Medulla oblongata (tissue), 1 donor: ENCODE results near the gene ZNF528.

Experiments
- DNase-seq: peaks from one replicate; pipeline ENCODE4 v3.0.0-alpha.2; 2015; ENCODE audit errors: extremely low spot score

The ZNF528 gene

DNA sequence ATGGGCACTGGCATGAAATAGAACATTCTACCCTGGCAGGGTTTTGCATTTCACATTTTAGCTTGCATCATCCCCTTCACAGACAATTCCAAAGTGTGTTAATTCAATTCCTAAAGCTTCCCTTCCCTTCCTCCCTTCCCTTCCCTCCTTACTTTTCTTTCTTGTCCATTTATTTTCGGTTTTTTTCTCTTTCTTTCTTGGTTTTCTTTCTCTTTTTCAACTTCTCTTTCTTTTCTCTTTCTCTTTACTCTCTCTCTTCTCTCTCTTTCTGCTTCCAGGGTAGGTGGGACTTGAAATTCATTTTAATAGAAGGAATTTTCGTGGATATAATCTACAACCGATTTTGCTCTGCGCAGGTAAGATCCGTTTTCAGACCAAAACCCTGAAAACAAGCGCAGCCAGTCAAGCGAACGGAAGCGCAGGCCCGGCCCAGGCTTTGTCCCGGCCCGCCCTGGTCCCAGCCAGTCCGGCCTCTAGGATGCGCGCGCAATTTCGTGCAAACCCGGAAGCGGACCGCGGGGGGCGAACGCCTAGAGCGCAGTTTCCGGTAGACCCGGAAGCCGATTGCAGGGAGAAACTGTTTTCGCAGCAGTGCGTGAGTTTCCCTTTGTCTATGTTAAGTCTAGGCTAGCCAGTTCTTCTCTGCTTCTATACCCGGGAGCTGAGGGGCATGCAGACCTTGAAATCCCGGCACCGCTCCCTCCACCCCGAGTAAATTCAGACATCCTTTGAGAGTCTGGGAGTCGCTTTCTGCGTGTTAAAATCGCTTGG, at the start of gene ZNF528:
Gene ZNF528, plus strand, starts transcription at position 540 of the 771 bp plus-strand sequence. CDS start 4,165 bp downstream, outside the sequence.
- peak; percentile 95 for DNase-seq

DNA sequence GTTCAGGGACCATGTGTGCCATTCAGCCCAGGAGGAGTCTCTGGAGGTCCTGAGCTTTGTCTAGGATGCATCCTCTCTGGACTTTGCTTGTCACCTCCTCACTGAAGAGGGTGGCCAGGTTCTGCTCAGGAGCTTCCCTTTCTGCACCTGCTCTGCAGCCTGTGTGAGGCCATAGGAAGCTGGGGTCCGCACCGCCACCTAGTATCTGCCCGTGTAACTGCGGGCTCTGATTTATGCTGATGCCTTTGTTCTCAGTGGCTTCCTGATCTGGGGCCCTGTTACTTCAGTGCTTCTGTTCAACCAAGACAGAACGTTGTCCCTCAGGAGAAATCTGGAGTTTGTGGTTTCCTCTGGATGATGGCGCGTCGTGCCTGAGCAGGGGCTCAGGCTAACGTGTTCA, 46.1 kb upstream of the ZNF528 start:
- DNase-seq = no peak

DNA sequence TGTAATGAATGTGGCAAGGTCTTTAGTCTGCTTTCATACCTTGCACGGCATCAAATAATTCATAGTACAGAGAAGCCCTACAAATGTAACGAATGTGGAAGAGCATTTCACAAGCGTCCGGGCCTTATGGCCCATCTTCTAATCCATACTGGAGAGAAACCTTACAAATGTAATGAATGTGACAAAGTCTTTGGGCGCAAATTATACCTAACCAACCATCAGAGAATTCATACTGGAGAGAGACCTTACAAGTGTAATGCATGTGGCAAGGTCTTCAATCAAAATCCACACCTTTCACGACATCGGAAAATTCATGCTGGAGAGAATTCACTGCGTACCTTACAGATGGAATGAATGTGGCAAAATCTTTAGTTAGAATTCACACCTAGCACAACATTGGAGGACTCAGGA, 31.2 kb upstream of the ZNF528 start:
- DNase-seq = no peak

GRCh38 chr19:52369559-52370340, 27.9 kb upstream of the ZNF528 start, which contains the start of gene ZNF880:
Gene ZNF880 (plus strand): TSS chr19:52369923. CDS start chr19:52369966, 43 bp downstream.
- peak; percentile 96 for DNase-seq

DNA sequence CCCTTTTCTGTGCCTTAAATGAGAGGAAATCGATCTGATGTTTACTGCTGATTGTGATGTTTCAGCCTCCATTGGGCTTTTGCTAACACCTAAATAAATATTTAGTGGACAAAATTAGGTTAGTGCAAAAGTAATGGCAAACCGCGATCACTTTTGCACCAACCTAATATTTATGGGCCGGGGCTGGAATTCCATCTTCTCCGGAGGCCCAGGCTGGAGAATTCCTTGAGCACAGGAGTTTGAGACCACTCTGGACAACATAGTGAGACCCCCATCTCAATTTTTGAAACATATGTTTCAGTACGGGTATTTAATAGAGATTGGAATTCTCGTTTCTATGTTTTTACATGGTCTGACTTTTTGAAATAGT, 27.3 kb upstream of the ZNF528 start:
- no peak for DNase-seq

GRCh38 chr19:52391135-52391534, 6.5 kb upstream of the ZNF528 start:
- no peak for DNase-seq

- no peak for DNase-seq
Observed at GRCh38 chr19:52398081-52398441, 412 bp downstream of the ZNF528 start.

- DNase-seq = no peak
Observed at GRCh38 chr19:52410276-52410675, 12.6 kb downstream of the ZNF528 start.

- no peak for DNase-seq
Observed at GRCh38 chr19:52415711-52416110, 18.1 kb downstream of the ZNF528 start.

GRCh38 chr19:52428937-52429336, 31.3 kb downstream of the ZNF528 start, which contains the start of gene ZNF534:
Gene ZNF534 (plus strand): TSS chr19:52429148. CDS start chr19:52431475, 2,327 bp downstream.
- DNase-seq = no peak

DNA sequence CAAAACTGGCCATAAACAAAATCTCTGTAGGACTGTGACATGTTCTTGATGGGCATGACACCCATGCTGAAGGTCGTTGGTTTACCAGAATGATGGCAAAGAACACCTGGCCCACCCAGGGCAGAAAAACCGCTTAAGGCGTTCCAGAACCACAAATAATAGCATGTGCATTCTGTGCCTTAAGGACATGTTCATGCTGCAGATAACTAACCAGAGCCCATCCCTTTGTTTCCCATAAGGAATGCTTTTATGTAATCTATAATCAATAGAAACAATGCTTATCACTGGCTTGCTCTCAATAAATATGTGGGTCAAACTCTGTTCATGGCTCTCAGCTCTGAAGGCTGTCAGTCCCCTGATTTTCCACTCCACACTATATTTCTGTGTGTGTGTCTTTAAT, 44.5 kb downstream of the ZNF528 start:
- no peak for DNase-seq

GRCh38 chr19:52444506-52444905, 46.9 kb downstream of the ZNF528 start:
- DNase-seq = no peak

DNA sequence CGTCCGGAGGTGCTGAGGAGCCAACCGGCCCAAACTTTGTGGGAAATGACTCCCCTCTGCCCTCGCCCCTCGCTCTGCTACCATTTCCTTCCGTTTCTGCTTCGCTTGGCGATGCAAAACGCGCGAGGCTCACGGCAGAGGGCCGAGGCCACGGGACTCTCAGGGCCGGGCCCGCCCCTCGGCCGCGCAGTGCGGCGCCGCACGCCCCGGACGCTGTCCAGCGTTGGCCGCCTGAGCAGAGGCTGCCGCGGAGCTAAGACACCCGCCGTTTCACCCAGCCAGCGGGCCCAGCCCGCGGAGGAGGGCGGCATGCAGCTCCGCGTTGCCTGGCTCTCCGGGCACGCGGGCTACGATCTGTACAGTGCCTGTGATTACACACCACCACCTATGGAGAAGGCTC, 53.6 kb downstream of the ZNF528 start:
- DNase-seq = no peak

DNA sequence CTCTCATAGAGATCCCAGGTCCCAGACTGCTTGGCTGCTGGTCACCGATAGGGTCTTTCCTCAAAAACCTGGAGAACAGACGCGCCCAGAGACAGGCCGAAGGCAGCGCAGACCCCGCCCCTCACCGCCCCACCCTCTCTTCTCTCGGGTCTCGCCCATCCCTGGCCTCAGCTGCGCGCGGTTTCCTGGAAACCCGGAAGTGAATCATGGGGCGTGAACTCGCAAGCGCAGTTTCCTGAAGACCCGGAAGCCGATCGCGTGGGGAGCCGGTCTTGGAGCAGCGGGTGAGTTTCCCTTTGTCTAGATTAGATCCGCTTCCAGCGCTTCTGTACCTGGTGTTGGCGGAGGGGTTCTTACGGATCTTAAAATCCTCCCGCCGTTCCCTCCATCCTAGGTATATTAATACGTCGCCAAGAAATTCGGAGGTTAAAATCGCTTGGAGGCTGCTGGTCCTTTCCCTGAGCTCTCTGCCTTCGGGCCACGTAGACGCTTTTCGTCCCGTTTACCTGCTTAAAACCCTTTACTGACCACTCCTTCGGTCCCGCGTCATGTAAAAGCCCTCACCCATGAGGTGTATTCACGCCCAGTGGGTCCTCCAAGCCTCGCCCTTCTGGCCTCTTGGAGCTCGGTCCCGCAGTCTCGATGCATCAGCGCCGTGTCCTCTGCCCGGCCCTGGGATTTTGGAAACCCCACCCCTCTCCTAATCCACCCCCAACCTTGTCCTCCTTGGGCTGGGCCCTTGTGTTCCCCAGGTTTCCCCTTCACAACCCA, 55.9 kb downstream of the ZNF528 start, which contains the start of gene ZNF578:
Gene ZNF578, plus strand, starts transcription at position 230 of the 771 bp plus-strand sequence. CDS start 48,293 bp downstream, outside the sequence.
- DNase-seq = peak; percentile 62

DNA sequence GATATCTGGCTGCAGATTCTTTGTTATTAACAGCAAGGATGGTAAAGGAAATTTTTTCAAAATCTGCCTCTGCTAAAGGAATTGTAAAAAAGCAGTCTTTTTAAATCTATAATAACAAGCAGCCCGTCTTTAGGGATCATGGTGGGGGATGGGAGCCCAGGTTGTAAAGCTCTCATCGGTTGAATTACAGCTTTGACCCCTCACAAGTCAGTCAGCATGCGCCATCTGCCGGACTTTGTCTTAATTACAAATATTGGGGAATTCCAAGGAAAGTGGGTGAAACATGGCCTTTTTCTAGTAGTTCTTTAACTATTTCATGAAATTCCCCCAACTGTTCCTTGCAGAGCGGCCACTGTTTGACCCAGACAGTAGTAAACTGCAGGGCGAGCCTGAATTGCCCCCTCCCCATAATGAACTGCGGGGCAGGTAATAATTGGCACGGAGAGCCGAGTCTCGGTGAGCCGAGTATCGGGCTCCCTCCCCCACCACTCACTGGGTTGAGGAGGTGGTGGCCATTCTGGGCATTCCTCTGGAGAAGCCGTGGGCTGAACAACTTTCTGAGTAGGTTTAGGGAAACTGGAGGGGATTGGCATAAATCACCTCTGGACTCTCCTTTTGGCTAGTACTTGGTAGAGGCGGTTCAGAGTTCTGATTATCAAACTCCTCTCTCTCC, 67.3 kb downstream of the ZNF528 start:
- no peak for DNase-seq
